T-cell (primary cell): ENCODE results near the gene CASQ1. TPM values are rescaled to one million over a fixed set of nuclear protein-coding genes. Genes with fewer than 3 reads are reported as not detected.

Experiments used
- ATAC-seq, 4 experiments: fragments of 200-7000 bp in 3 of 4; fragments of 150-1000 bp in 1 of 4; cut with Tn5 transposase; replicated peaks in 1 of 4; 1 replicate in 3 of 4; 2 replicates in 1 of 4; pipeline ENCODE4 v1.10.0; 2021; ENCODE audit warnings: moderate library complexity in 3 of 4, mild to moderate bottlenecking in 2 of 4, moderate number of reproducible peaks in 1 of 4
- CTCF ChIA-PET, 2 donors: fragments of 300-600 bp; sonication (Branson Sonifier 250); formaldehyde crosslinking; loops; one replicate each; lab custom pipeline; 2022; ENCODE audit warnings: antibody characterized with exemption in 2 of 2; lab: Charles Lee
- POLR2A ChIA-PET, 2 donors: fragments of 300-600 bp; sonication (Branson Sonifier 250); formaldehyde crosslinking; loops; one replicate each; lab custom pipeline; 2022; ENCODE audit warnings: antibody characterized with exemption in 2 of 2; lab: Charles Lee
- DNase-seq, 35 experiments: peaks; one replicate each; pipeline versions ENCODE4 v3.0.0 to v3.0.0-alpha.2; 2013 to 2023
- H3K27ac ChIP-seq: one replicate; pipeline ENCODE4 v1.5.1; 2013; ENCODE audit warnings: low read length
- H3K27me3 ChIP-seq, 2 experiments: replicated peaks in 1 of 2; 1 replicate in 1 of 2; 2 replicates in 1 of 2; pipeline versions ENCODE4 v1.6.1 to v1.7.0; 2013; ENCODE audit warnings: low read length in 1 of 2, mixed read lengths in 1 of 2; ENCODE audit not compliant: control insufficient read depth in 2 of 2, insufficient read depth in 2 of 2; ENCODE audit errors: extremely low read depth in 1 of 2
- H3K36me3 ChIP-seq, 2 donors: 1 replicate in 1 of 2; 2 replicates in 1 of 2; pipeline versions ENCODE4 v1.6.1 to v1.7.0; 2013; ENCODE audit warnings: low read length in 1 of 2; ENCODE audit not compliant: control insufficient read depth in 2 of 2, insufficient read depth in 1 of 2; ENCODE audit errors: extremely low read depth in 1 of 2
- H3K4me1 ChIP-seq, 2 experiments: 1 replicate in 1 of 2; 2 replicates in 1 of 2; pipeline versions ENCODE4 v1.6.1 to v1.7.0; 2013; ENCODE audit warnings: low read length in 2 of 2, mixed read lengths in 1 of 2; ENCODE audit not compliant: insufficient read depth in 2 of 2, control insufficient read depth in 1 of 2; ENCODE audit errors: extremely low read depth in 1 of 2
- H3K4me3 ChIP-seq, 2 donors: 1 replicate in 1 of 2; 2 replicates in 1 of 2; pipeline versions ENCODE4 v1.5.1 to v1.7.0; 2013; ENCODE audit warnings: mild to moderate bottlenecking in 2 of 2, low read length in 1 of 2, moderate library complexity in 1 of 2; ENCODE audit not compliant: control insufficient read depth in 1 of 2; ENCODE audit errors: extremely low read depth in 1 of 2
- H3K9me3 ChIP-seq: 2 replicates; pipeline ENCODE4 v1.7.0; 2013
- H3K27ac Mint-ChIP-seq, 2 donors: one replicate each; pipeline ENCODE4 v1.8.0; 2020 to 2021; ENCODE audit warnings: mild to moderate bottlenecking in 2 of 2, mixed read lengths in 2 of 2
- H3K27me3 Mint-ChIP-seq, 2 donors: one replicate each; pipeline ENCODE4 v1.8.0; 2021 to 2022; ENCODE audit warnings: mixed read lengths in 2 of 2
- H3K36me3 Mint-ChIP-seq: one replicate; pipeline ENCODE4 v1.8.0; 2021; ENCODE audit warnings: mixed read lengths
- H3K4me1 Mint-ChIP-seq, 3 donors: one replicate each; pipeline ENCODE4 v1.8.0; 2020 to 2022; ENCODE audit warnings: mixed read lengths in 3 of 3, mild to moderate bottlenecking in 1 of 3
- H3K4me3 Mint-ChIP-seq, 3 donors: one replicate each; pipeline ENCODE4 v1.8.0; 2020 to 2022; ENCODE audit warnings: mild to moderate bottlenecking in 3 of 3, mixed read lengths in 3 of 3, moderate library complexity in 3 of 3
- H3K9me3 Mint-ChIP-seq, 3 donors: one replicate each; pipeline ENCODE4 v1.8.0; 2020 to 2022; ENCODE audit warnings: mixed read lengths in 3 of 3
- WGBS: methylation state at CpG from one replicate; pipeline ENCODE4 v1.1.5; 2013; ENCODE audit warnings: missing lambda C conversion rate; ENCODE audit not compliant: insufficient coverage; 5-methylcytosine and 5-hydroxymethylcytosine counted together
- total RNA-seq, 35 experiments: library from RNA in 6 of 35; stranded (reverse) in 6 of 35; fragments of 120-200 nt in 1 of 35; gene quantifications; one replicate each; pipeline versions ENCODE4 v1.2.1 to v1.2.4 and lab custom pipeline; 2013 to 2026

Gene CASQ1
- total RNA-seq, 5 donors from 2014 or later (not counting 1 experiment from before 2014, with no cell fraction given) = not detected

- ATAC-seq (no peak), DNase-seq (no peak)
- CTCF ChIA-PET = no interaction called here
- no peaks in the 10 kb centered on the region for H3K9me3 Mint-ChIP-seq
- Histone ChIP-seq H3K27me3 (peaks cover 2 to 35% of the 10 kb centered on the region in 2 experiments), H3K9me3 (no peaks in the 10 kb centered on the region), H3K4me1 (peaks cover 0 to 5% of the 10 kb centered on the region in 2 experiments), H3K36me3 (no peaks in the 10 kb centered on the region), H3K4me3 (no peak overlapping the region), H3K27ac (no peak overlapping the region)
- no peaks in the 10 kb centered on the region for H3K36me3 Mint-ChIP-seq
- no peak overlapping the region for H3K4me3 Mint-ChIP-seq
- 83% methylated on average over 2 of the region's 4 CpGs for WGBS
- POLR2A ChIA-PET = no interaction called here
- H3K27ac Mint-ChIP-seq = no peak overlapping the region
- H3K27me3 Mint-ChIP-seq = peaks cover 12 to 20% of the 10 kb centered on the region in 2 donors
- H3K4me1 Mint-ChIP-seq = peaks cover 9 to 11% (median 10%) of the 10 kb centered on the region in 3 donors
Observed at GRCh38 chr1:160171354-160171753, 19.0 kb upstream of the CASQ1 start.

GRCh38 chr1:160171980-160172379 lies 18.4 kb upstream of the CASQ1 start:
- ATAC-seq (no peak), DNase-seq (no peak)
- H3K9me3 Mint-ChIP-seq = no peaks in the 10 kb centered on the region
- POLR2A ChIA-PET = no interaction called here
- no peaks in the 10 kb centered on the region for H3K36me3 ChIP-seq
- H3K4me3 Mint-ChIP-seq = no peak overlapping the region
- H3K27me3 Mint-ChIP-seq = peaks cover 9 to 15% of the 10 kb centered on the region in 2 donors
- no peak overlapping the region for H3K27ac Mint-ChIP-seq
- no peaks in the 10 kb centered on the region for H3K36me3 Mint-ChIP-seq
- H3K4me3 ChIP-seq = no peak overlapping the region
- peaks cover 0 to 5% of the 10 kb centered on the region in 2 experiments for H3K4me1 ChIP-seq
- CTCF ChIA-PET = no interaction called here
- WGBS = 81% methylated on average over 9 of the region's 9 CpGs
- no peak overlapping the region for H3K27ac ChIP-seq
- peaks cover 2 to 29% of the 10 kb centered on the region in 2 experiments for H3K27me3 ChIP-seq
- H3K9me3 ChIP-seq = no peaks in the 10 kb centered on the region
- H3K4me1 Mint-ChIP-seq = peaks cover 9 to 11% (median 10%) of the 10 kb centered on the region in 3 donors

- Mint-ChIP-seq H3K27ac (peak overlapping the region in 1 of 2 donors; percentile 16), H3K36me3 (no peaks in the 10 kb centered on the region), H3K27me3 (peaks cover 4 to 22% of the 10 kb centered on the region in 2 donors), H3K9me3 (no peaks in the 10 kb centered on the region), H3K4me1 (no peaks in the 10 kb centered on the region), H3K4me3 (no peak overlapping the region)
- Histone ChIP-seq H3K36me3 (no peaks in the 10 kb centered on the region), H3K9me3 (no peaks in the 10 kb centered on the region), H3K27ac (no peak overlapping the region), H3K27me3 (peaks cover 2 to 12% of the 10 kb centered on the region in 2 experiments), H3K4me1 (no peaks in the 10 kb centered on the region), H3K4me3 (no peak overlapping the region)
- ATAC-seq (no peak), DNase-seq (no peak)
- POLR2A ChIA-PET = no interaction called here
- CTCF ChIA-PET = no interaction called here
- WGBS = 85% methylated on average over 2 of the region's 2 CpGs
Observed at GRCh38 chr1:160177231-160177630, 13.1 kb upstream of the CASQ1 start.

GRCh38 chr1:160177667-160178066 lies 12.7 kb upstream of the CASQ1 start:
- no peak overlapping the region for H3K27ac ChIP-seq
- no peaks in the 10 kb centered on the region for H3K9me3 ChIP-seq
- Mint-ChIP-seq H3K4me3 (no peak overlapping the region), H3K27me3 (peaks cover 3 to 18% of the 10 kb centered on the region in 2 donors), H3K27ac (no peak overlapping the region), H3K9me3 (no peaks in the 10 kb centered on the region), H3K36me3 (no peaks in the 10 kb centered on the region), H3K4me1 (no peaks in the 10 kb centered on the region)
- H3K36me3 ChIP-seq = no peaks in the 10 kb centered on the region
- DNase-seq (no peak), ATAC-seq (no peak)
- no peaks in the 10 kb centered on the region for H3K4me1 ChIP-seq
- ChIA-PET POLR2A (no interaction called here), CTCF (no interaction called here)
- WGBS = no CpG with 5 or more reads among the region's 1 CpG
- peaks cover 2 to 12% of the 10 kb centered on the region in 2 experiments for H3K27me3 ChIP-seq
- no peak overlapping the region for H3K4me3 ChIP-seq

- H3K4me3 ChIP-seq = no peak overlapping the region
- H3K9me3 Mint-ChIP-seq = no peaks in the 10 kb centered on the region
- no peak for ATAC-seq
- no peak overlapping the region for H3K27ac Mint-ChIP-seq
- no peak for DNase-seq
- H3K4me1 Mint-ChIP-seq = no peaks in the 10 kb centered on the region
- H3K9me3 ChIP-seq = no peaks in the 10 kb centered on the region
- peaks cover 3 to 14% of the 10 kb centered on the region in 2 donors for H3K27me3 Mint-ChIP-seq
- H3K4me3 Mint-ChIP-seq = no peak overlapping the region
- H3K4me1 ChIP-seq = no peaks in the 10 kb centered on the region
- peaks cover 0 to 9% of the 10 kb centered on the region in 2 experiments for H3K27me3 ChIP-seq
- H3K36me3 Mint-ChIP-seq = no peaks in the 10 kb centered on the region
- ChIA-PET POLR2A (no interaction called here), CTCF (no interaction called here)
- no CpG with 5 or more reads among the region's 2 CpGs for WGBS
- no peak overlapping the region for H3K27ac ChIP-seq
- no peaks in the 10 kb centered on the region for H3K36me3 ChIP-seq
Observed at GRCh38 chr1:160178731-160179130, 11.6 kb upstream of the CASQ1 start.

GRCh38 chr1:160179336-160179735 lies 11.0 kb upstream of the CASQ1 start:
- no CpG with 5 or more reads among the region's 4 CpGs for WGBS
- H3K36me3 Mint-ChIP-seq = no peaks in the 10 kb centered on the region
- ChIA-PET POLR2A (no interaction called here), CTCF (no interaction called here)
- peaks cover 3 to 14% of the 10 kb centered on the region in 2 donors for H3K27me3 Mint-ChIP-seq
- H3K9me3 ChIP-seq = no peaks in the 10 kb centered on the region
- no peak overlapping the region for H3K4me3 ChIP-seq
- no peaks in the 10 kb centered on the region for H3K9me3 Mint-ChIP-seq
- no peak overlapping the region for H3K27ac Mint-ChIP-seq
- no peaks in the 10 kb centered on the region for H3K4me1 ChIP-seq
- H3K36me3 ChIP-seq = no peaks in the 10 kb centered on the region
- no peak for DNase-seq
- no peak for ATAC-seq
- no peak overlapping the region for H3K4me3 Mint-ChIP-seq
- H3K4me1 Mint-ChIP-seq = no peaks in the 10 kb centered on the region
- H3K27me3 ChIP-seq = peaks cover 0 to 8% of the 10 kb centered on the region in 2 experiments
- H3K27ac ChIP-seq = no peak overlapping the region

GRCh38 chr1:160186246-160186645 lies 4.1 kb upstream of the CASQ1 start:
- peaks cover 4 to 8% of the 10 kb centered on the region in 2 donors for H3K27me3 Mint-ChIP-seq
- H3K27ac ChIP-seq = no peak overlapping the region
- no peaks in the 10 kb centered on the region for H3K36me3 Mint-ChIP-seq
- H3K4me3 ChIP-seq = no peak overlapping the region
- no peak overlapping the region for H3K27ac Mint-ChIP-seq
- WGBS = 89% methylated on average over 4 of the region's 7 CpGs
- no peaks in the 10 kb centered on the region for H3K9me3 ChIP-seq
- H3K4me1 Mint-ChIP-seq = no peaks in the 10 kb centered on the region
- no peak overlapping the region for H3K4me3 Mint-ChIP-seq
- H3K36me3 ChIP-seq = no peaks in the 10 kb centered on the region
- ChIA-PET CTCF (no interaction called here), POLR2A (no interaction called here)
- H3K4me1 ChIP-seq = no peaks in the 10 kb centered on the region
- no peak for DNase-seq
- no peak for ATAC-seq
- H3K27me3 ChIP-seq = peaks cover 0 to 24% of the 10 kb centered on the region in 2 experiments
- no peaks in the 10 kb centered on the region for H3K9me3 Mint-ChIP-seq
